ENCODE data around the gene FNDC3B.

FNDC3B gene

GRCh38 chr3:172151651-172152649, 112.6 kb downstream of the FNDC3B start:
- no peak for DNase-seq (ENCODE audit: low read depth)

GRCh38 chr3:172152874-172153273, 113.5 kb downstream of the FNDC3B start:
- DNase-seq (ENCODE audit: low read depth), result no peak

- no peak for DNase-seq (ENCODE audit: low read depth)
These were observed 114.0 kb downstream of the FNDC3B start for GRCh38 chr3:172153335-172153861.

- DNase-seq (ENCODE audit: low read depth), result no peak
These were observed 115.6 kb downstream of the FNDC3B start for GRCh38 chr3:172154768-172155664.

- no peak for DNase-seq (ENCODE audit: low read depth)
These were observed 116.7 kb downstream of the FNDC3B start for GRCh38 chr3:172155897-172156585.

DNA sequence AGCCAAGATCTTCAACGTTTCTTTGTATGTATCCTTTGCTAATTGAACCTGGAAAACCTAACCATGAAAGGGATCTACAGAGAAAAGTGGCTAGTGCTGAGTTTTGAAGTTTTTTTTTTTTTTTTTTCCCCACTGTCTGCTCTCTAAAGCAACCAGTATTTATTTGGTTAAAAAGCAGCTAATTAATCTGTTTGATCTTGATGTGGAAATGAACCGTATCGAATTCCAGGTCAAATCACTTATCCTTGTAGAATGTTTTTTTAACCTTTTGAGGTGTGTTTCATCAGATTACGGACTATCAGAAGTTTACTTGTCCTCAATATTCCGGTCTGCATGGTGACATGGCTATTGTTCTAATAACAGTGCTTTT, 117.2 kb downstream of the FNDC3B start:
- DNase-seq (ENCODE audit: low read depth), result no peak

DNA sequence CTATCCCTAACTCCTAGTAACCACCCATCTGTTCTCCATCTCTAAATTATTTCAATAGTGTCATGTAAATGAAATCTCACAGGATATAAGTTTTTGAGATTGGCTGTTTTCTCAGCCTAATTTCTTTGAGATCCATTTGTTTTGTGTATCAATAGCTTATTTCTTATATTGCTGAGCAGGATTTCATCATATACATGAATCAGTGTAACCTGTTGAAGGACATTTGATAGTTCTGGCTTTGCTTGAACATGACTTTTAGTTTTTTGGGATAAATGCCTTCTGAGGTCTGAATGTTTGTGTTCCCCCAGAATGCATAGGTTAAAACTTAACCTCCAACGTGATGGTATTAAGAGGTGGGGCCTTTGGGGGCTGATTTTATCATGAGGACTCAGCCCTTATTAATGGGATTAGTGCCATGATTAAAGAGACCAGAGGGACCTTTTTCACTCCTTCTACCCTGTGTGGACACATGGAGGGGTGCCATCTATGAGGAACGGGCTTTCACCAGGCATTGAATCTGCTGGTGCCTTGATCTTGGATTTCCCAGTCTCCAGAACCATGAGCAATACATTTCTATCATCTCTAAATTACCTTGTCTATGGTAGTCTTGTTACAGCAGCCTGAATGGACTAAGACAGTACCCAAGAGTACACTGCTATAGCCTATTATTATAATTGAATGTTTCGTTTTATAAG, 118.3 kb downstream of the FNDC3B start:
- no peak for DNase-seq (ENCODE audit: low read depth)

DNA sequence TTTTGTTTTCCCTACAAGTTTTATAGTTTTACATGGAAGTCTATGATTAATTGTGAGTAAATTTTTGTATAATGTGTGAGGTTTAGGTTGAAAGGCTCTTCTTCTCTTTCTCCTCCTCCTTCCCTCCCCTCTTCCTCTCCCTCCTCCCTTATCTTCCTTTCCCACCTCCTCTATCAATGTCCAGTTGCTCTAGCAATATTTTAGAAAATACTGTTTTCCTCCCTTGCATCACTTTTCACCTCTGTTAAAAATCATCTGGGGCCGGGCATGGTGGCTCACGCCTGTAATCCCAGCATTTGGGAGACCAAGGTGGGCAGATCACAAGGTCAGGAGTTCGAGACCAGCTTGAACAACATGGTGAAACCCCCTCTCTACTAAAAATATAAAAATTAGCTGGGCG, 119.4 kb downstream of the FNDC3B start:
- no peak for DNase-seq (ENCODE audit: low read depth)

DNA sequence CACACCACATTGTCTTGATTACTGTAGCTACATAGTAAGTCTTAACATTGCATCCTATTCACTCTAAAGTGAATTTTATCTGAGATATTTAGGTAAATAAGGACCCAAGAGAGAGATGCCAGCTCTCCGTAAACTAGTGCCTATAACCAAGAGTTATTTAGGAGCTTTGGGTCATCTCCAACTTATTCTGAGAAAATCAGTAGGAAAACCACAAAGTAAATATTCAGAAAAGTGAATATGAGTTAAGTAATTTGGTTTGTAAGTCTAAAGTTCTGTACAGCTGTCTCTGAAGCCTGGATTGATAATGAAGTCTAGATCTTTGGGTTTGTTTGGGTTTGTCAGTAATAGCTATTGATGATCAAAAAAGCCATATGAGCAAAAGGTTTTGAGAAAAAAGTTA, 120.0 kb downstream of the FNDC3B start:
- DNase-seq (ENCODE audit: low read depth), result no peak

GRCh38 chr3:172159962-172160538, 120.7 kb downstream of the FNDC3B start:
- DNase-seq (ENCODE audit: low read depth), result no peak

- no peak for DNase-seq (ENCODE audit: low read depth)
These were observed 121.9 kb downstream of the FNDC3B start for GRCh38 chr3:172161133-172161789.

DNA sequence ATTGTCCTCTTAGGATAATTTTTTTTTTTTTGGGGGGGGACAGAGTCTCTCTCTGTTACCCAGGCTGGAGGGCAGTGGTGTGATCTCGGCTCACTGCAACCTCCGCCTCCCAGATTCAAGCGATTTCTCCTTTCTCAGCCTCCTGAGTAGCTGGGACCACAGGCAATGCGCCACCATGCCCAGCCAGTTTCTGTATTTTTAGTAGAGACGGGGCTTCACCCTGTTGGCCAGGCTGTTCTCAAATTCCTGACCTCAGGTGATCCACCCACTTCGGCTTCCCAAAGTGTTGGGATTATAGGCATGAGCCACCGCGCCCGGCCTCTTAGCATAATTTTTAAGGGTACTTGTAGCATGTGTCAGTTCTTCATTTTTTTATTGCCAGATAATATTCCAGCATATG, 122.6 kb downstream of the FNDC3B start:
- DNase-seq (ENCODE audit: low read depth), result no peak

DNA sequence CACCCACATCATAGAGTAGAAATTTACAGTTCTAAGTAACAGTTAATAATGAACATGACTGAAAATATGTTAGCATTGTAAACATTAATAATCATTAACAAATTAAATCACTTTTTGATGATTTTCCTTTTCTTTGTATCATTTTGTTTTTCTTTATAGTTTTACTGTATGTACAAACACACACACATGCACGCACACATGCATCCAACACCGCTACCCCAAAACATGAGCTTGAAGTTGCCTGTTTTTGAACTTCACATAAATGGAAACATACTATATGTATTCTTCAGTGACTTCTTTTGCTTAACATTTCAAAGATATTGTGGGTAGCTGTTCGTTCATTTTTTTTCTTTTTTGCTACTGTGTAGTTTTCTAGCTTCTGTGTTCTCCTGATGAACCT, 123.9 kb downstream of the FNDC3B start:
- no peak for DNase-seq (ENCODE audit: low read depth)

DNA sequence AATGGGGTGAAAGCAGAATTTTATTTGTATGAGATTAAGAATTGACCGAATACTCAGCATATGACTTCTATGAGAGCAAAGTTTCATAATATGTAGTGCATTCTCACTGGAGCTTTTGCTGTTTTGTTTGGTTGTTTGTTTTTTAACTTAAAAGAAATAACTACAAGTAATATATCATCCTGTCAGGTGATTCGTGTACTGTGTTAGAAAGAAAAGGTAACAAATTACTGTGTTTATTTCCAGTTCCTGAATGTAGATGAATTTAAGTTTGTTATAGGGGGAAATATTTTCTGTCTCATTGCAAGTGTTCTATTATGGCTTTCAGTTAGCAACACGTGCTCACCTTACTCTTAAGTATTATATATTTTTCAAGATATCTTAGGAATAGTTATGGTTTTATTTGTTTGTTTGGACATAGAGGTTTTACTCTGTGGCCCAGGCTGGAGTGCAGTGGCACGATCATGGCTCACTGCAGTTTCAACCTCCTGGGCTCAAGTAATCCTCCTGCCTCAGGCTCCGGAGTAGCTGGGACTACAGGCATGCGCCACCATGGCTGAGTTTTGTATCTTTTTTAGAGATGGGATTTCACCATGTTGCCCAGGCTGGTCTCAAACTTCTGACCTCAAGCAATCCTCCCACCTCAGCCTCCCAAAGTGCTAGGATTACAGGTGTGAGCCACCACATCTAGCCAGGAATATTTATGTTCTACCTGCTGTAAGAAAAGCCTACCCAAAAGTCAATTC, 125.4 kb downstream of the FNDC3B start:
- DNase-seq (ENCODE audit: low read depth), result no peak

- DNase-seq (ENCODE audit: low read depth), result no peak
These were observed 126.9 kb downstream of the FNDC3B start for GRCh38 chr3:172166261-172166660.

- DNase-seq (ENCODE audit: low read depth), result no peak
These were observed 127.5 kb downstream of the FNDC3B start for GRCh38 chr3:172166890-172167289.

DNA sequence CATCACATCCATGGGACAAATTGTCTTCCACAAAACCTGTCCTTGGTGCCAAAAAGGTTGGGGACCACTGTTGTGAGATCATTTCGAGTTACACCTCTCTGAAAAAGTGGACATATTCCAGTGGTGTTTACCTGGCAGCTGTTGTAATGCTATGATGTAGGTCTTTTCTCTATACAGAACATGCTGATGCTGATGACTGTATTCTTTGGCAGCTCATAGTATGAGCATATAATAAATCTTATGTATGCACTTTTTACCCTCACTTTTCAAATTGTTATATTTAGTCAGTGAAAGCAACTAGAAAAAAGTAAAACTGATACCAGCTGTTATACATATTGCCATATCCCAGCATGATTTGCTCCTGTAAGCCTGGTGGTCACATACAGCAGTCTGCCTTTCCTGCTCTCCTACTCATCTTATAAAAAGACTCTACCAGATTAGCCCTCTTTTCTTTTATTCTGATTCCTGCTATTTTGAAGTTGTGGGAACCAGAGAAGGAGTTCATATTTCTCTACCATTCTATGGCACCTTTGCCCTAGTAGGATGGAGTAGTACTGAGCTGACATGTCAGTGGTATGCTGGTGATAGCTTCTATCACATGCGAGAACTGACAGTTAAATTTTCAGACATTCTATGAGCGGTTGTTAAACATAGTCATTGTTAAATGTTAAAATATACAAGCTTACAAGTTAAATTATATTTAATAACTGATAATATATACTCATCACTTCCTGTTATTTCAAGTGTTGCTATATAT, 128.7 kb downstream of the FNDC3B start:
- no peak for DNase-seq (ENCODE audit: low read depth)

DNA sequence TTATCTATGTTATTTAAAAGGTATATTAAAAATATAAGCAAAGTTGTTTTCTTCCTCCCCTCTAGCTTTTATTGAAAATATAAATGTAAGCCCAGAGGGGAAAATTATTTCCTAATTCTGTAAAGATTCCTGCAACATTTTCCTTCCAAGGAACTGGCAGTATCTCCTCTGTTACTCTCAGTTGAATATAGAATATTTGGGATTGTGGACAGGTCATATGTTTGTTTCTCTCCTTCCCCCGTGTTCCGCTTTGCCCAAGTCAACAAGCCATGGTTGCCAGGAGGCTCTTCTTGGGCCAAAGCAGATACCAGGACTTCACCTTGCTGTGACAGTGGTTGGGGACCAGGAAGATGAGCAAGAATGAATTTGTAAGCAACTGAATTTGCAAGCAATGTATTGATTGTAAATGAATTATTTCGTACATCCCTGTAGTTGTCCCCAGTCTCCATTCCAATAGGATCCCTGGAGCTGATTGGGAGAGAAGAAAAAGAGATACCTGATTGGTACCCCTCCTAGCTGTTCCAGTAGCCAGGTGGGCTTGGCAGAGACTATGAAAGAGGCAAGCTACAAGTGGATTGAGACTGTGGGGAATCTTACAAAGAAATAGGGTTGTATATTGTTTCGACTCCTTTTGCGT, 130.8 kb downstream of the FNDC3B start:
- no peak for DNase-seq (ENCODE audit: low read depth)

Data from stimulated activated CD8-positive, alpha-beta memory T cell treated with anti-CD3 and anti-CD28 coated beads, Interleukin-15, amount 100 ng/mL, for 24 hours (primary cell).